ENCODE measurements around the gene TAF8. TPM values are rescaled to one million over a fixed set of nuclear protein-coding genes. Genes with fewer than 3 reads are reported as not detected.

TAF8 gene
- total RNA-seq, 4 donors from 2014 or later: 15.3 to 36.2 (median 21.8) TPM

DNA sequence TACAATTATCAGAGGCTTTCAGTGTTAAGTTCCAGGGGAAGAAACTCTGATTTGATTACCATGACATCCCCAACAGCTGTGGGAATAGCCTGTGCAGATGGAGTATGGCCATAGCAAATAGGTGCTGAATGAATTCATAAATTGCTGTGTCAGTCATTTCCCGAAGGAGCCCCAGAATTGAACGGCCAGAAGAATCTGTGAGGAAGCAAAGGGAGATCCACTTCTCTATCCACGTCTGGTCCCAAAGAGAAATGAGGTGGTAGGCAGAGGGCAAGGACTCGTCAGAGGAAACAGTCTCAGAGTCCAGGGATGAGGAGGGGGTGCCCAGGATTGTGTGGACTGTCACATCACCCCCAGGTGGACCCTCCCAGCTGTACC is 3.1 kb upstream of the TAF8 start:
- in situ Hi-C loops (cut with MboI; ENCODE audit: low pct_ligation_motif_present in 1 of 4, low pct_unique_long_range_greater_than_20kb in 1 of 4, low sequenced_read_pairs in 3 of 4): loop anchor here (5.0 to 25.0 kb wide), 5 partner anchors 102 to 265 kb away; partner anchors contain the start of genes PRICKLE4 (in 2 of the 4), CCND3 (in 1 of the 4) and TOMM6 (in 1 of the 4)
- peak overlapping the region; percentile 87 to 94 (median 92) for H3K27ac ChIP-seq
- 50% methylated on average over 4 of the region's 4 CpGs; no CpG with 5 or more reads in 1 of the 2 donors for WGBS, 2 donors (ENCODE audit: low coverage in 1 of 2)
- H3K4me1 ChIP-seq: peaks cover 19 to 79% (median 59%) of the 10 kb centered on the region in 4 donors
- peak overlapping the region in 3 of 4 donors; percentile 64 to 78 (median 70) for H3K4me3 ChIP-seq
- DNase-seq: no peak
- intact Hi-C loops (cut with DNase I; ENCODE audit: low total_unique reads): loop anchor here (5.0 kb wide), 1 partner anchor 265 kb away; the partner anchor contains the start of gene PRICKLE4
- H3K27me3 ChIP-seq: no peaks in the 10 kb centered on the region
- no peaks in the 10 kb centered on the region for H3K36me3 ChIP-seq
- TF ChIP-seq, protein P1, sequence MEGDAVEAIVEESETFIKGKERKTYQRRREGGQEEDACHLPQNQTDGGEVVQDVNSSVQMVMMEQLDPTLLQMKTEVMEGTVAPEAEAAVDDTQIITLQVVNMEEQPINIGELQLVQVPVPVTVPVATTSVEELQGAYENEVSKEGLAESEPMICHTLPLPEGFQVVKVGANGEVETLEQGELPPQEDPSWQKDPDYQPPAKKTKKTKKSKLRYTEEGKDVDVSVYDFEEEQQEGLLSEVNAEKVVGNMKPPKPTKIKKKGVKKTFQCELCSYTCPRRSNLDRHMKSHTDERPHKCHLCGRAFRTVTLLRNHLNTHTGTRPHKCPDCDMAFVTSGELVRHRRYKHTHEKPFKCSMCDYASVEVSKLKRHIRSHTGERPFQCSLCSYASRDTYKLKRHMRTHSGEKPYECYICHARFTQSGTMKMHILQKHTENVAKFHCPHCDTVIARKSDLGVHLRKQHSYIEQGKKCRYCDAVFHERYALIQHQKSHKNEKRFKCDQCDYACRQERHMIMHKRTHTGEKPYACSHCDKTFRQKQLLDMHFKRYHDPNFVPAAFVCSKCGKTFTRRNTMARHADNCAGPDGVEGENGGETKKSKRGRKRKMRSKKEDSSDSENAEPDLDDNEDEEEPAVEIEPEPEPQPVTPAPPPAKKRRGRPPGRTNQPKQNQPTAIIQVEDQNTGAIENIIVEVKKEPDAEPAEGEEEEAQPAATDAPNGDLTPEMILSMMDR (IDR thresholded peaks at IDR 0.05): no peak
- TF ChIP-seq POLR2AphosphoS5 (IDR thresholded peaks at IDR 0.05): no peak
- H3K9me3 ChIP-seq: no peaks in the 10 kb centered on the region

DNA sequence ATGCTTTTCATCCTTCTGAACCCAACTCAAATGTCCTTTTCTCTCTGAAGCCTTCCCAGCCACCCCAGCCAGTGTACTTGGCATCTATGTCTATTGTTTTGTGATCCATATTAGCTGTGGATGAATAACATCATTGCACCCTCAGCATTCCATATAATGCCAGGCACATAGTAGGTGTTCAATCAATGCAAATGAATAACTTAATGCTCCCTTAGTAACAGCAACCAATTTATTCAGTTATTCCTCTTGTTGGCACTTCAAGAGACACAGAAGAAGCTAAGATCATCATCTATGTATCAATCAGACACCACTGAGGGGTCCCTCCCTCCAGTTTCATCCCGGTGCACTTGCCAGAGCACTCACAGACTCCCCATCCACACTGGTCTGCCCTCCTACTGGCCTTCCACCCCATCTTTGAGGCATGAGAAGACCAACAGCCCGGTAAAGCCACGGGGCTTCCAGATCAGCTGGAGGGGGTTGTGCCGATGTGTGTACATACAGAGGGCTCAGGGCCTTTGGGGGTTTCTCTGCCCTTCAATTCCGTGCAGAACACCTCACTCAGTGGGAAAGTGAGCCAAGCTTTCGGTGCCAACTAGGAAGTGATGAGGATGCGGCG is 2.4 kb upstream of the TAF8 start:
- TF ChIP-seq EP300 (IDR thresholded peaks at IDR 0.05; ENCODE audit: low read depth) (no peak), POLR2AphosphoS5 (IDR thresholded peaks at IDR 0.05) (no peak), POLR2A (IDR thresholded peaks at IDR 0.05) (no peak)
- TF ChIP-seq, protein P1 (IDR thresholded peaks at IDR 0.05): no peak
- Histone ChIP-seq H3K9me3 (no peaks in the 10 kb centered on the region), H3K27ac (peak overlapping the region; percentile 87 to 94 (median 92)), H3K4me1 (peaks cover 19 to 79% (median 56%) of the 10 kb centered on the region in 4 donors), H3K4me3 (peak overlapping the region; percentile 64 to 80 (median 74)), H3K36me3 (peaks cover 0 to 7% (median 0%) of the 10 kb centered on the region in 4 donors), H3K27me3 (no peaks in the 10 kb centered on the region)
- in situ Hi-C loops (cut with MboI; ENCODE audit: low pct_ligation_motif_present in 1 of 4, low pct_unique_long_range_greater_than_20kb in 1 of 4, low sequenced_read_pairs in 3 of 4): loop anchor here (5.0 to 25.0 kb wide), 5 partner anchors 103 to 266 kb away; partner anchors contain the start of genes PRICKLE4 (in 2 of the 4), CCND3 (in 1 of the 4) and TOMM6 (in 1 of the 4)
- intact Hi-C loops (cut with DNase I; ENCODE audit: low total_unique reads): loop anchor here (5.0 kb wide), 1 partner anchor 266 kb away; the partner anchor contains the start of gene PRICKLE4
- WGBS, 2 donors (ENCODE audit: low coverage in 1 of 2): 0 to 5% methylated on average over 1 to 8 of the region's 8 CpGs
- no peak for DNase-seq

DNA sequence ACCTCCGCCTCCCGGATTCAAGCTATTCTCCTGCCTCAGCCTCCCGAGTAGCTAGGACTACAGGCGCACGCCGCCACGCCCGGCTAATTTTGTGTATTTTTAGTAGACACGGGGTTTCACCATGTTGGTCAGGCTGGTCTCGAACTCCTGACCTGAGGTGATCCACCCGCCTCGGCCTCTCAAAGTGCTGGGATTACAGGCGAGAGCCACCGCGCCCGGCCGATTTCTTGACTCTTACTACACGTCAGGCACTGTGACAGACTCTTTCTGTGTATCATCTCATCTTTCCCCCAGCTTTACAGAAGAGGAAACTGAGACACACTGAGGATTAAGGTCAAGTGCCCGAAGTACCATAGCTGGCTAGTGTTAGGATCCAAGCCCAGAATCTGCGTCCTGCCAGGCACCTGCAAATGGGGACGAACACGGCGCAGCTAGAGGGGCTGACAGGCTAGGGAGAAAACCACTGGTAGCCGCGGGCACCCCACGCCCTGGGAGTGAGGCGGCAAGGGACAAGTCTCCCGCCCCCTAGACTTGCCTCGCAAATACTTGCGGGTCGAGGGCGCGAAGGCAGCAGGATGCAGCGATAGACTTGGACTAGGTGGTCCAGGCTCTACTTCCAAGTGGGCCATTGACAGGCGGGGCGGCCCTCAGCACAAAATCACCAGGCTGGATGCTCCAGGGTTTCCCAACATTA is 1.1 kb upstream of the TAF8 start:
- Histone ChIP-seq H3K4me3 (peak overlapping the region; percentile 64 to 80 (median 74)), H3K4me1 (peaks cover 10 to 68% (median 49%) of the 10 kb centered on the region in 4 donors), H3K36me3 (peaks cover 0 to 10% (median 4%) of the 10 kb centered on the region in 4 donors), H3K27ac (peak overlapping the region; percentile 87 to 94 (median 92)), H3K27me3 (no peaks in the 10 kb centered on the region), H3K9me3 (no peaks in the 10 kb centered on the region)
- no peak for TF ChIP-seq POLR2AphosphoS5 (IDR thresholded peaks at IDR 0.05)
- no peak for TF ChIP-seq EP300 (IDR thresholded peaks at IDR 0.05; ENCODE audit: low read depth)
- no peak for DNase-seq
- intact Hi-C loops (cut with DNase I; ENCODE audit: low total_unique reads) (loop anchor here (5.0 kb wide), 1 partner anchor 267 kb away; the partner anchor contains the start of gene PRICKLE4), in situ Hi-C loops (cut with MboI; ENCODE audit: low pct_ligation_motif_present in 1 of 4, low pct_unique_long_range_greater_than_20kb in 1 of 4, low sequenced_read_pairs in 3 of 4) (loop anchor here (5.0 to 25.0 kb wide), 5 partner anchors 104 to 267 kb away; partner anchors contain the start of genes PRICKLE4 (in 2 of the 4), CCND3 (in 1 of the 4) and TOMM6 (in 1 of the 4))
- WGBS, 2 donors (ENCODE audit: low coverage in 1 of 2): 33 to 55% methylated on average over 3 to 36 of the region's 36 CpGs

DNA sequence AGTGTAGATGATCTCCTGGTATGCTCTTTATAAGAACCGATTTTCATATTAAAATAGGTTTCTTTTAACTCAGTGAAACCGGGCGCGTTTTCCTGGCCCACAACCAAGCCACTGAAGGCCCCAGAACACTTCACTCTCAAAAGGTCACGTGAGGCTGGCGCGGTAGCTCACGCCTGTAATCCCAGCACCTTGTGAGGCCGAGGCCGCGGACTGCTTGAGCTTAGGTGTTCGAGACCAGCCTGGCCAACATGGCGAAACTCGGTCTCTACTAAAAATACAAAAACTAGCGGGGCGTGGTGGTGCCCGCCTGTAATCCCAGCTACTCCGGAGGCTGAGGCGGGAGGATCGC is 402 bp upstream of the TAF8 start:
- Histone ChIP-seq H3K27ac (peak overlapping the region; percentile 87 to 94 (median 92)), H3K4me1 (peaks cover 5 to 62% (median 42%) of the 10 kb centered on the region in 4 donors), H3K9me3 (no peaks in the 10 kb centered on the region), H3K4me3 (peak overlapping the region in 3 of 4 donors; percentile 58 to 60 (median 59)), H3K27me3 (no peaks in the 10 kb centered on the region), H3K36me3 (peaks cover 0 to 14% (median 6%) of the 10 kb centered on the region in 4 donors)
- peak; percentile 42 for DNase-seq
- 43 to 51% methylated on average over 2 to 20 of the region's 20 CpGs for WGBS, 2 donors (ENCODE audit: low coverage in 1 of 2)
- intact Hi-C loops (cut with DNase I; ENCODE audit: low total_unique reads): loop anchor here (5.0 kb wide), 1 partner anchor 268 kb away; the partner anchor contains the start of gene PRICKLE4
- no peak for TF ChIP-seq EP300 (IDR thresholded peaks at IDR 0.05; ENCODE audit: low read depth)
- no peak for TF ChIP-seq POLR2AphosphoS5 (IDR thresholded peaks at IDR 0.05)
- TF ChIP-seq POLR2A (IDR thresholded peaks at IDR 0.05): no peak
- TF ChIP-seq, protein P1 (IDR thresholded peaks at IDR 0.05): no peak
- in situ Hi-C loops (cut with MboI; ENCODE audit: low pct_ligation_motif_present in 1 of 4, low pct_unique_long_range_greater_than_20kb in 1 of 4, low sequenced_read_pairs in 3 of 4): loop anchor here (5.0 to 25.0 kb wide), 5 partner anchors 105 to 268 kb away; partner anchors contain the start of genes PRICKLE4 (in 2 of the 4), CCND3 (in 1 of the 4) and TOMM6 (in 1 of the 4)
